Urinary bladder (tissue), 4 donors: Measurements from ENCODE around the gene FOXO3. TPM values are rescaled to one million over a fixed set of nuclear protein-coding genes. Genes with fewer than 3 reads are reported as not detected.

Source experiments
- DNase-seq: peaks from one replicate; pipeline ENCODE4 v3.0.0-alpha.2; 2015; ENCODE audit errors: extremely low spot score
- H3K27ac ChIP-seq: one replicate; pipeline ENCODE4 v1.5.1; 2013; ENCODE audit warnings: low read depth, mild to moderate bottlenecking, moderate library complexity
- H3K36me3 ChIP-seq: one replicate; pipeline ENCODE4 v1.6.1; 2013; ENCODE audit warnings: mild to moderate bottlenecking, moderate library complexity; ENCODE audit not compliant: insufficient read depth
- H3K4me1 ChIP-seq: one replicate; pipeline ENCODE4 v1.6.1; 2013; ENCODE audit warnings: mild to moderate bottlenecking, moderate library complexity; ENCODE audit not compliant: insufficient read depth
- H3K4me3 ChIP-seq: one replicate; pipeline ENCODE4 v1.5.1; 2013; ENCODE audit warnings: low read depth, low read length
- WGBS: extraction: QIAGEN DNeasy Blood & Tissue Kit; methylation state at CpG from one replicate; pipeline ENCODE4 v1.1.7; 2013; 5-methylcytosine and 5-hydroxymethylcytosine counted together
- polyA plus RNA-seq: library from polyadenylated mRNA; stranded (reverse); fragments of 200-250 nt; gene quantifications from one replicate; pipeline ENCODE4 v1.2.3, GENCODE V29; 2013
- total RNA-seq: library from RNA; depleted of rRNA; stranded (reverse); fragments of >200 nt; gene quantifications from one replicate; pipeline ENCODE4 v1.2.3, GENCODE V29; 2014
- donor health status: healthy with polysubstance abuse.
- donor health status: healthy.

FOXO3 gene
- total and polyA plus RNA-seq, 2 donors: 43.7 to 48.2 TPM

GRCh38 chr6:108626777-108627176 is 66.1 kb downstream of the FOXO3 start:
- Histone ChIP-seq H3K27ac (no peak overlapping the region), H3K36me3 (no peaks in the 10 kb centered on the region), H3K4me3 (no peak overlapping the region), H3K4me1 (peaks cover 6% of the 10 kb centered on the region)
- WGBS: over 99% methylated on average over 2 of the region's 2 CpGs
- DNase-seq: no peak

- Histone ChIP-seq H3K4me1 (peaks cover 6% of the 10 kb centered on the region), H3K36me3 (no peaks in the 10 kb centered on the region), H3K4me3 (no peak overlapping the region), H3K27ac (no peak overlapping the region)
- no peak for DNase-seq
- 74% methylated on average over 4 of the region's 4 CpGs for WGBS
Measured at GRCh38 chr6:108627692-108628550, 67.2 kb downstream of the FOXO3 start.

GRCh38 chr6:108630050-108630714 is 69.5 kb downstream of the FOXO3 start:
- Histone ChIP-seq H3K27ac (no peak overlapping the region), H3K4me3 (no peak overlapping the region), H3K4me1 (peaks cover 6% of the 10 kb centered on the region), H3K36me3 (no peaks in the 10 kb centered on the region)
- WGBS: 93% methylated on average over 4 of the region's 4 CpGs
- no peak for DNase-seq

- no peak overlapping the region for H3K27ac ChIP-seq
- no peak for DNase-seq
- 74% methylated on average over 5 of the region's 5 CpGs for WGBS
- no peak overlapping the region for H3K4me3 ChIP-seq
- peaks cover 6% of the 10 kb centered on the region for H3K4me1 ChIP-seq
- no peaks in the 10 kb centered on the region for H3K36me3 ChIP-seq
Measured at GRCh38 chr6:108632441-108632840, 71.7 kb downstream of the FOXO3 start.

- 84% methylated on average over 1 of the region's 1 CpG for WGBS
- no peak overlapping the region for H3K4me3 ChIP-seq
- no peaks in the 10 kb centered on the region for H3K36me3 ChIP-seq
- no peak overlapping the region for H3K27ac ChIP-seq
- no peak for DNase-seq
- peaks cover 6% of the 10 kb centered on the region for H3K4me1 ChIP-seq
Measured at GRCh38 chr6:108633436-108633835, 72.7 kb downstream of the FOXO3 start.

- H3K4me3 ChIP-seq: no peak overlapping the region
- 63% methylated on average over 6 of the region's 6 CpGs for WGBS
- DNase-seq: no peak
- no peak overlapping the region for H3K27ac ChIP-seq
- peaks cover 1% of the 10 kb centered on the region for H3K4me1 ChIP-seq
- H3K36me3 ChIP-seq: no peaks in the 10 kb centered on the region
Measured at GRCh38 chr6:108635505-108636226, 74.9 kb downstream of the FOXO3 start.

- DNase-seq: no peak
- Histone ChIP-seq H3K36me3 (no peaks in the 10 kb centered on the region), H3K4me3 (no peak overlapping the region), H3K27ac (no peak overlapping the region), H3K4me1 (no peaks in the 10 kb centered on the region)
- WGBS: 100% methylated on average over 1 of the region's 1 CpG
Measured at GRCh38 chr6:108637963-108638362, 77.2 kb downstream of the FOXO3 start.

- no peak for DNase-seq
- 89% methylated on average over 2 of the region's 2 CpGs for WGBS
- Histone ChIP-seq H3K4me3 (no peak overlapping the region), H3K36me3 (no peaks in the 10 kb centered on the region), H3K27ac (no peak overlapping the region), H3K4me1 (no peaks in the 10 kb centered on the region)
Measured at GRCh38 chr6:108638993-108639392, 78.3 kb downstream of the FOXO3 start.

GRCh38 chr6:108640104-108640503 is 79.4 kb downstream of the FOXO3 start:
- Histone ChIP-seq H3K4me3 (no peak overlapping the region), H3K27ac (no peak overlapping the region), H3K4me1 (no peaks in the 10 kb centered on the region), H3K36me3 (no peaks in the 10 kb centered on the region)
- DNase-seq: no peak
- WGBS: 87% methylated on average over 2 of the region's 2 CpGs

- Histone ChIP-seq H3K4me1 (no peaks in the 10 kb centered on the region), H3K36me3 (no peaks in the 10 kb centered on the region), H3K4me3 (no peak overlapping the region), H3K27ac (no peak overlapping the region)
- no peak for DNase-seq
- 95% methylated on average over 1 of the region's 1 CpG for WGBS
Measured at GRCh38 chr6:108643184-108643583, 82.5 kb downstream of the FOXO3 start.

GRCh38 chr6:108644252-108644651 is 83.5 kb downstream of the FOXO3 start:
- WGBS: 76% methylated on average over 4 of the region's 4 CpGs
- Histone ChIP-seq H3K27ac (no peak overlapping the region), H3K36me3 (no peaks in the 10 kb centered on the region), H3K4me1 (no peaks in the 10 kb centered on the region), H3K4me3 (no peak overlapping the region)
- no peak for DNase-seq

GRCh38 chr6:108648191-108648590 is 87.5 kb downstream of the FOXO3 start:
- no peak for DNase-seq
- Histone ChIP-seq H3K4me3 (no peak overlapping the region), H3K36me3 (no peaks in the 10 kb centered on the region), H3K4me1 (peaks cover 2% of the 10 kb centered on the region), H3K27ac (no peak overlapping the region)
- WGBS: 87% methylated on average over 3 of the region's 3 CpGs

- 79% methylated on average over 1 of the region's 1 CpG for WGBS
- Histone ChIP-seq H3K4me3 (no peak overlapping the region), H3K36me3 (no peaks in the 10 kb centered on the region)
Measured at GRCh38 chr6:108650325-108650724, 89.6 kb downstream of the FOXO3 start.

GRCh38 chr6:108650781-108651180 is 90.1 kb downstream of the FOXO3 start:
- WGBS: 71% methylated on average over 5 of the region's 5 CpGs
- Histone ChIP-seq H3K27ac (no peak overlapping the region), H3K36me3 (no peaks in the 10 kb centered on the region), H3K4me3 (no peak overlapping the region), H3K4me1 (peaks cover 4% of the 10 kb centered on the region)
- no peak for DNase-seq

More at GRCh38 chr6:108650325-108650724, 89.6 kb downstream of the FOXO3 start:
- DNase-seq: no peak
- no peak overlapping the region for H3K27ac ChIP-seq
- peaks cover 4% of the 10 kb centered on the region for H3K4me1 ChIP-seq
